OCI-LY1 (cell line): ENCODE results near the gene KRTAP3-1.

Source experiments
- H2AFZ ChIP-seq: fragments of 200-600 bp; sonication (generic), shearing (Covaris generic); 2 replicates; pipeline ENCODE4 v1.6.0; 2014; ENCODE audit warnings: antibody characterized with exemption, mild to moderate bottlenecking, low read length
- H3F3A ChIP-seq: fragments of 200-600 bp; sonication (generic), shearing (Covaris generic); 2 replicates; pipeline ENCODE4 v1.6.0; 2014; ENCODE audit warnings: mild to moderate bottlenecking, antibody characterized with exemption, low read length, moderate library complexity; ENCODE audit not compliant: insufficient read depth
- H3K27ac ChIP-seq: fragments of 200-600 bp; sonication (generic); 2 replicates; pipeline ENCODE4 v1.5.1; 2014; ENCODE audit warnings: low read length, mixed run types, mild to moderate bottlenecking, low read depth; ENCODE audit not compliant: poor library complexity, severe bottlenecking
- H3K27me3 ChIP-seq: fragments of 200-600 bp; sonication (generic); 2 replicates; pipeline ENCODE4 v1.6.0; 2014; ENCODE audit warnings: antibody characterized with exemption, mild to moderate bottlenecking, low read length, moderate library complexity; ENCODE audit not compliant: insufficient read depth
- H3K36me3 ChIP-seq: fragments of 200-600 bp; sonication (generic); 2 replicates; pipeline ENCODE4 v1.6.1; 2014; ENCODE audit warnings: mild to moderate bottlenecking, antibody characterized with exemption, low read length, moderate library complexity, mixed read lengths; ENCODE audit not compliant: insufficient read depth
- H3K4me1 ChIP-seq: fragments of 200-600 bp; sonication (generic); 2 replicates; pipeline ENCODE4 v1.5.1; 2014; ENCODE audit warnings: mild to moderate bottlenecking, low read length, moderate library complexity; ENCODE audit not compliant: insufficient read depth, severe bottlenecking
- H3K4me2 ChIP-seq: fragments of 200-600 bp; sonication (generic), shearing (Covaris generic); 2 replicates; pipeline ENCODE4 v1.6.1; 2014; ENCODE audit warnings: low read length
- H3K4me3 ChIP-seq: fragments of 200-600 bp; sonication (generic); 2 replicates; pipeline ENCODE4 v1.5.1; 2014; ENCODE audit warnings: low read length, low read depth, mild to moderate bottlenecking, mixed read lengths; ENCODE audit not compliant: poor library complexity, severe bottlenecking
- H3K79me2 ChIP-seq: fragments of 200-600 bp; shearing (Covaris generic); 2 replicates; pipeline ENCODE4 v1.6.1; 2016; ENCODE audit warnings: mixed run types, low read length, mixed read lengths; ENCODE audit not compliant: insufficient read depth
- H3K9ac ChIP-seq: fragments of 200-600 bp; sonication (generic), shearing (Covaris generic); 2 replicates; pipeline ENCODE4 v1.6.1; 2014; ENCODE audit warnings: mild to moderate bottlenecking, low read length, mixed read lengths
- H3K9me2 ChIP-seq: fragments of 200-600 bp; sonication (generic), shearing (Covaris generic); 2 replicates; pipeline ENCODE4 v1.6.1; 2014; ENCODE audit warnings: low read depth, mild to moderate bottlenecking, low read length, mixed read lengths
- H3K9me3 ChIP-seq: fragments of 200-600 bp; shearing (Covaris generic); 2 replicates; pipeline ENCODE4 v1.6.1; 2014; ENCODE audit warnings: low read length, mixed read lengths
- H4K20me1 ChIP-seq: fragments of 200-600 bp; sonication (generic), shearing (Covaris generic); 2 replicates; pipeline ENCODE4 v1.6.0; 2016; ENCODE audit warnings: mild to moderate bottlenecking, low read length; ENCODE audit not compliant: insufficient read depth
- EZH2 ChIP-seq: fragments of 200-600 bp; sonication (generic), shearing (Covaris generic); IDR thresholded peaks from 2 replicates; pipeline ENCODE4 v1.8.0; 2017; ENCODE audit warnings: borderline replicate concordance, mixed run types, mild to moderate bottlenecking, antibody characterized with exemption, low read length, moderate library complexity, mixed read lengths
- TF ChIP-seq, protein P1 (sequence below): fragments of 200-600 bp; sonication (generic), shearing (Covaris generic); IDR thresholded peaks from 2 replicates; pipeline ENCODE4 v1.5.1; 2017; ENCODE audit warnings: mild to moderate bottlenecking, antibody characterized with exemption, low read length, moderate library complexity, mixed read lengths

The KRTAP3-1 gene

DNA sequence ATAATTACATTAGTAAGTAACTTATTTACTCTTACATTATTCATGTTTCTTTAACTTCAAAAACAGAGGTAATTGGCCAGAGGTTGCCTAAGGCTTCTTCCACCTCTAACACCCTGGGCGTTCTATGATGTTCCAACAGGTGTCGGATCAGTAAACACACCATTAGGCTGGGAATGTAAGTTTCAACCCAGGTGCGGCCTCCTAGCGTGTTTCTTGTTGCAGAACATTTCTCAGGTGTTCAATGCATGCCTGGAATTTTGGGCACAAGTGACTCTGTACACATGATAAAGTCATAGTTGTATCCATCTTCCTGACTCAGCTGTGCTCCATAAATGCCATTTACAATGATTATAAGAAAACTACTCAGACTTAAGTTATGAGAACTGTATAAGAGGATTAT, 45.1 kb upstream of the KRTAP3-1 start:
- Histone ChIP-seq H3K4me1 (no peaks in the 10 kb centered on the region), H3K9me3 (0 out of 2 replicates have a peak, but pooled peaks cover 2% of the 10 kb centered on the region), H3K9ac (no peak overlapping the region), H3K4me2 (no peak overlapping the region), H3K27ac (no peak overlapping the region), H3K27me3 (0 out of 2 replicates have a peak, but pooled peaks cover 3% of the 10 kb centered on the region), H4K20me1 (no peaks in the 10 kb centered on the region), H3K4me3 (no peak overlapping the region), H2AFZ (no peak overlapping the region), H3F3A (no peaks in the 10 kb centered on the region), H3K9me2 (no peaks in the 10 kb centered on the region), H3K36me3 (no peaks in the 10 kb centered on the region), H3K79me2 (no peaks in the 10 kb centered on the region)
- no peak for TF ChIP-seq EZH2
- TF ChIP-seq, protein P1, sequence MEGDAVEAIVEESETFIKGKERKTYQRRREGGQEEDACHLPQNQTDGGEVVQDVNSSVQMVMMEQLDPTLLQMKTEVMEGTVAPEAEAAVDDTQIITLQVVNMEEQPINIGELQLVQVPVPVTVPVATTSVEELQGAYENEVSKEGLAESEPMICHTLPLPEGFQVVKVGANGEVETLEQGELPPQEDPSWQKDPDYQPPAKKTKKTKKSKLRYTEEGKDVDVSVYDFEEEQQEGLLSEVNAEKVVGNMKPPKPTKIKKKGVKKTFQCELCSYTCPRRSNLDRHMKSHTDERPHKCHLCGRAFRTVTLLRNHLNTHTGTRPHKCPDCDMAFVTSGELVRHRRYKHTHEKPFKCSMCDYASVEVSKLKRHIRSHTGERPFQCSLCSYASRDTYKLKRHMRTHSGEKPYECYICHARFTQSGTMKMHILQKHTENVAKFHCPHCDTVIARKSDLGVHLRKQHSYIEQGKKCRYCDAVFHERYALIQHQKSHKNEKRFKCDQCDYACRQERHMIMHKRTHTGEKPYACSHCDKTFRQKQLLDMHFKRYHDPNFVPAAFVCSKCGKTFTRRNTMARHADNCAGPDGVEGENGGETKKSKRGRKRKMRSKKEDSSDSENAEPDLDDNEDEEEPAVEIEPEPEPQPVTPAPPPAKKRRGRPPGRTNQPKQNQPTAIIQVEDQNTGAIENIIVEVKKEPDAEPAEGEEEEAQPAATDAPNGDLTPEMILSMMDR, result no peak

DNA sequence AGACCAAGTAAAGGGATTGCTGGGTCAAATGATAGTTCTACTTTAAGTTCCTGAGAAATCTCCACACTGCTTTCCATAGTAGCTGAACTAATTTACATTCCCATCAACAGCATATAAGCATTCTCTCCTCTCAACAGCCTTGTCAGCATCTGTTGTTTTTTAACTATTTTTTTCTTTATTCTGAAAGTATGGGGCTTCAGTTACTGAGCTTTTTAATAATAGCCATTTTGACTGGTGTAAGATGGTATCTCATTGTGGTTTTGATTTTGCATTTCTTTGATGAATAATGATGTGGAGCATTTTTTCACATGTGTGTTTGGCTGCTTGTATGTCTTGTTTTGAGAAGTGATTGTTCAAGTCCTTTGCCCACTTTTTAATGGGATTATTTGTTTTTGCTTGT, 43.6 kb upstream of the KRTAP3-1 start:
- H3K9ac ChIP-seq, result no peak overlapping the region
- no peak overlapping the region for H3K4me3 ChIP-seq
- H3K9me3 ChIP-seq, result 0 out of 2 replicates have a peak, but pooled peaks cover 2% of the 10 kb centered on the region
- no peaks in the 10 kb centered on the region for H3K4me1 ChIP-seq
- H3K4me2 ChIP-seq, result no peak overlapping the region
- no peaks in the 10 kb centered on the region for H4K20me1 ChIP-seq
- no peak overlapping the region for H2AFZ ChIP-seq
- H3K79me2 ChIP-seq, result no peaks in the 10 kb centered on the region
- no peak overlapping the region for H3K27ac ChIP-seq
- no peaks in the 10 kb centered on the region for H3K9me2 ChIP-seq
- H3F3A ChIP-seq, result no peaks in the 10 kb centered on the region
- H3K36me3 ChIP-seq, result no peaks in the 10 kb centered on the region
- H3K27me3 ChIP-seq, result 0 out of 2 replicates have a peak, but pooled peaks cover 3% of the 10 kb centered on the region
- TF ChIP-seq, protein P1, result no peak
- no peak for TF ChIP-seq EZH2

DNA sequence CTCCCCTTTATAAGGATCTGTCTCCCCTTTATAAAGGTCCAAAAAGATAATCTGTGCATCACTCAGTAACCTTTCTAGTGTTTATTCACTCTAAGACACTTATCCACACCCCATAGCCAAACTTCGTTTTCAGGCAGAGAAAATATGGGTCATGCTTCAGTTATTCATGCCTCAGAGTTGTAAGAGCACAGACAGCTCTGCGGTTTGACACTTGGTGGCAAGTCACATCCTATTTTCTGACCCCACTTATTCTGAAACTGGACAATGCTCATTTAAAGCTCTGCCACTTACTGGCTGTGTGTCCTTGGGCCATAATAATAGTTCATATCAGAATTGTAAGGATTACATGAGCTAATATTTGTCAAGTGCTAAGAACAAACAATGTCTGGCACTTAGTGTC, 40.2 kb upstream of the KRTAP3-1 start:
- no peak overlapping the region for H3K27ac ChIP-seq
- no peak for TF ChIP-seq EZH2
- TF ChIP-seq, protein P1, result no peak
- no peak overlapping the region for H3K4me2 ChIP-seq
- H3K79me2 ChIP-seq, result no peaks in the 10 kb centered on the region
- no peaks in the 10 kb centered on the region for H3K36me3 ChIP-seq
- no peaks in the 10 kb centered on the region for H4K20me1 ChIP-seq
- H3K4me3 ChIP-seq, result no peak overlapping the region
- no peaks in the 10 kb centered on the region for H3K27me3 ChIP-seq
- H3K9ac ChIP-seq, result no peak overlapping the region
- H3K9me3 ChIP-seq, result 0 out of 2 replicates have a peak, but pooled peaks cover 2% of the 10 kb centered on the region
- H3K9me2 ChIP-seq, result no peaks in the 10 kb centered on the region
- no peak overlapping the region for H2AFZ ChIP-seq
- no peaks in the 10 kb centered on the region for H3K4me1 ChIP-seq
- H3F3A ChIP-seq, result no peaks in the 10 kb centered on the region
